Hematopoietic multipotent progenitor cell treated with erythropoietin and hydrocortisone succinate and interleukin-3 and kit ligand, for 4 days (in vitro differentiated cells): Measurements from ENCODE around the gene HP1BP3.

Source experiments
- DNase-seq: peaks from one replicate; pipeline ENCODE4 v3.0.0-alpha.2; 2015

The HP1BP3 gene

GRCh38 chr1:20710469-20711284 lies 76.4 kb downstream of the HP1BP3 start:
- DNase-seq = no peak

- no peak for DNase-seq
These were observed 77.2 kb downstream of the HP1BP3 start for GRCh38 chr1:20709868-20710267.

- DNase-seq = no peak
These were observed 78.2 kb downstream of the HP1BP3 start for GRCh38 chr1:20708891-20709290.

- DNase-seq = no peak
These were observed 79.0 kb downstream of the HP1BP3 start for GRCh38 chr1:20708057-20708456.

GRCh38 chr1:20706841-20707240 lies 80.3 kb downstream of the HP1BP3 start:
- no peak for DNase-seq

- no peak for DNase-seq
These were observed 81.8 kb downstream of the HP1BP3 start for GRCh38 chr1:20705203-20705755.

GRCh38 chr1:20704390-20705202 lies 82.5 kb downstream of the HP1BP3 start:
- no peak for DNase-seq

- DNase-seq = no peak
These were observed 83.9 kb downstream of the HP1BP3 start for GRCh38 chr1:20703124-20703756.

- peak; percentile 42 for DNase-seq
These were observed 84.7 kb downstream of the HP1BP3 start for GRCh38 chr1:20702416-20702815.

GRCh38 chr1:20701847-20702246 lies 85.3 kb downstream of the HP1BP3 start:
- DNase-seq = no peak

GRCh38 chr1:20701446-20701845 lies 85.7 kb downstream of the HP1BP3 start:
- DNase-seq = no peak

GRCh38 chr1:20700636-20701215 lies 86.4 kb downstream of the HP1BP3 start:
- no peak for DNase-seq

GRCh38 chr1:20699558-20699957 lies 87.5 kb downstream of the HP1BP3 start:
- DNase-seq = no peak

- no peak for DNase-seq
These were observed 88.8 kb downstream of the HP1BP3 start for GRCh38 chr1:20698195-20698910.

GRCh38 chr1:20697563-20697962 lies 89.5 kb downstream of the HP1BP3 start:
- DNase-seq = no peak

- peak; percentile 94 for DNase-seq
These were observed 90.4 kb downstream of the HP1BP3 start for GRCh38 chr1:20696397-20697333.

- DNase-seq = no peak
These were observed 91.6 kb downstream of the HP1BP3 start for GRCh38 chr1:20695515-20695914.

- no peak for DNase-seq
These were observed 93.5 kb downstream of the HP1BP3 start for GRCh38 chr1:20693623-20694022.
